Choroid plexus epithelial cell (primary cell): ENCODE measurements around the gene COG5.

Experiments used
- DNase-seq: peaks from one replicate; pipeline ENCODE4 v3.0.0-alpha.2; 2010; ENCODE audit warnings: low read depth
- H3K4me3 ChIP-seq: 2 replicates; pipeline ENCODE4 v1.5.1; 2011; ENCODE audit warnings: low read depth, mild to moderate bottlenecking, control low read depth, low read length, moderate library complexity
- CTCF ChIP-seq: conservative IDR thresholded peaks from 2 replicates; pipeline ENCODE4 v1.5.1; 2011; ENCODE audit warnings: low read depth, mild to moderate bottlenecking, control low read depth, inconsistent platforms, low read length, moderate library complexity

The COG5 gene

GRCh38 chr7:107600816-107601215 lies 37.1 kb upstream of the COG5 start:
- DNase-seq = no peak
- H3K4me3 ChIP-seq = no peak overlapping the region
- TF ChIP-seq CTCF = no peak

DNA sequence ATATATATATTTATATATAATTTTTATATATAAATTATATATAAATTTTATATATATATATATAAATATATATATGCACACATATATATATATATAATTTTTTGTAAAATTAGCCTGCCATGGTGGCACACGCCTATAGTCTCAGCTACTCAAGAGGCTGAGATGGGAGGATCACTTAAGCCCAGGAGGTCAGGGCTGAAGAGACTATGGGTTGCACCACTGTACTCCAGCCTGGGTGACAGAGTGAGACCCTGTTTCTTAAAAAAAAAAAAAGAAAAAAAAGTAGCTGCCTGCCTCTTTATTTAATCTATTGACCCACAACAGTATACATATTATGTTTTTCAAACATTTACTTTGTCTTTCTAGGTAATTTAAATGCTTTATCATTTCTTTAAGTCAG lies 35.5 kb upstream of the COG5 start:
- DNase-seq = no peak
- TF ChIP-seq CTCF = no peak

GRCh38 chr7:107597953-107598352 lies 34.2 kb upstream of the COG5 start:
- no peak for TF ChIP-seq CTCF
- H3K4me3 ChIP-seq = no peak overlapping the region
- DNase-seq = no peak

More for the DNA sequence above, 35.5 kb upstream of the COG5 start:
- H3K4me3 ChIP-seq = no peak overlapping the region

DNA sequence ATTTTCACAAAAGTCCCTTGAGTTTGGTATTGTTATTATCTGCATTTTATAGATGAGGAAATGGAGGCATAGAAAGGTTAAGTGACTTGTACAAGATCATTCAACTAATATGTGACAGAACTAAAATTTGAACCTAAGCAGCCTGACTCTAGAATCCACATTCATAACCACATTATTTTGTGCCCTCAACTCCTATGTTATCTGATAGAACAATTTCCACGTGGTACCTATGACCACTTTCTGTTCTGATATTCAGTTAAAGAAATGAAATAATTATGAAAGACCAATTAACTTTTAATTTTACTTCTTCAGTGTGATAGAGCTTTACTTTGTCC lies 33.8 kb upstream of the COG5 start:
- DNase-seq = no peak
- H3K4me3 ChIP-seq = no peak overlapping the region
- no peak for TF ChIP-seq CTCF

- DNase-seq = peak; percentile 71
- no peak overlapping the region for H3K4me3 ChIP-seq
- TF ChIP-seq CTCF = no peak
These were observed 33.3 kb upstream of the COG5 start for GRCh38 chr7:107596881-107597581.

DNA sequence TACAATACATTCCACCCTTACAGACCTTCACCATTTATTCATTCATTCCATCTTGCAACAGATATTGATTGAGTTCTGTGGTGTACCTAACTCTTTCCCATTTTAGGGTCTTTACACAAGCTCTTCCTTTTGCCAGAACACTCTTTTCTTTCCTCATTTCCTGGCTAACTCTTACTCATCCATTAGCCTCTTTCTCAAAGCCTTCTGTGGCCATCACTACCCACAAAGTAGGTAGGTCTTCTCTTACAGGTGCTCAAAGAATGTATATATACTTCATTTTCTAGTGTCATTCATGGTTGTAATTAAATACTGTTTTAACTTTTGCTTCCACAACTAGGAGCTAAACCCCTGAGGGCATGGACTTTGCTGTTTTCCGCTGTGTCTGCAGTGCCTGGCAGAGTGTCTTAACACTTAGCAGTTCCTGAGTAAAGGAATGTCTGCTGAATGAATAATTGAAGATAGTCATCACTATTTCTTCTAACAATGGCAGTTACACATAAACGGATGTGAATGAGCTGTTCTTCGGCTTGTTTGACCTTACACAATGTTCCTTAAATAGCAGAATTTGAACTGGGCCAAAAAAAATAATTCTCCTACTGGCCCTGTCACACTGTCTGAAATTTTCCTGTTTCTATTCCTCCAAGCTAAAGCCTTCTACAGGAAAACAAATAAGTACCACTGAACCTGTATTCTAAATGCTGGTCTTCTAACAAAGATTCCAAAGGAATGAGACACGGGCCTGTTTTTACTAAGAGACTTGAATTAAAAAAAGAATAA lies 31.4 kb upstream of the COG5 start:
- H3K4me3 ChIP-seq = no peak overlapping the region
- DNase-seq = peak; percentile 90

More for the DNA sequence above, 31.4 kb upstream of the COG5 start:
- TF ChIP-seq CTCF = no peak
